ENCODE data around the gene ST3GAL3.

ST3GAL3 gene

GRCh38 chr1:43822040-43822690 is 114.8 kb downstream of the ST3GAL3 start:
- Histone ChIP-seq H2BK120ac (ENCODE audit: low read depth, low read length) (no peak overlapping the region), H2AFZ (ENCODE audit: low read length) (no peak overlapping the region), H3K23ac (ENCODE audit: low read depth, low read length, poor library complexity) (no peak overlapping the region), H2BK12ac (ENCODE audit: low read length) (no peak overlapping the region), H4K91ac (ENCODE audit: low read depth, low read length, poor library complexity) (no peak overlapping the region), H2AK5ac (ENCODE audit: low read depth, low read length) (no peak overlapping the region), H3K4me3 (ENCODE audit: low read length in 2 of 2) (no peak overlapping the region), H2BK15ac (ENCODE audit: low read length) (no peak overlapping the region), H3K4me2 (ENCODE audit: insufficient read depth, low read length, poor library complexity, severe bottlenecking) (no peak overlapping the region), H3K27me3 (ENCODE audit: control insufficient read depth in 3 of 3, insufficient read depth in 3 of 3, low read depth in 1 of 3, low read length in 3 of 3) (no peaks in the 10 kb centered on the region), H3K18ac (ENCODE audit: low read length) (no peak overlapping the region), H4K8ac (ENCODE audit: low read depth, low read length) (no peak overlapping the region), H3K79me1 (ENCODE audit: low read depth, low read length) (no peaks in the 10 kb centered on the region), H3K9me3 (replicated peaks in 1 of 2; ENCODE audit: control insufficient read depth in 2 of 2, insufficient read depth in 1 of 2, low read depth in 1 of 2, low read length in 2 of 2) (peaks cover 2 to 23% of the 10 kb centered on the region in 2 donors), H3K4me1 (ENCODE audit: control insufficient read depth in 2 of 2, insufficient read depth in 1 of 2, low read depth in 1 of 2, low read length in 2 of 2) (no peaks in the 10 kb centered on the region), H2BK5ac (ENCODE audit: low read length) (no peak overlapping the region), H3K4ac (ENCODE audit: low read length) (no peak overlapping the region), H3K36me3 (replicated peaks in 1 of 2; ENCODE audit: control insufficient read depth in 2 of 2, insufficient read depth in 2 of 2, low read length in 2 of 2) (peaks cover 0 to 43% of the 10 kb centered on the region in 2 donors), H3K27ac (replicated peaks; ENCODE audit: low read length) (no peak overlapping the region), H3K9ac (ENCODE audit: low read depth, low read length, poor library complexity) (no peak overlapping the region), H3K14ac (ENCODE audit: low read length) (no peak overlapping the region)
- no CpG with 5 or more reads among the region's 3 CpGs for WGBS, 2 donors (ENCODE audit: extremely low coverage in 2 of 2, insufficient read length in 2 of 2, insufficient replicate concordance in 1 of 2)
- no peak for DNase-seq (ENCODE audit: low spot score)

GRCh38 chr1:43824795-43825194 is 117.5 kb downstream of the ST3GAL3 start:
- Histone ChIP-seq H2BK120ac (ENCODE audit: low read depth, low read length) (no peak overlapping the region), H3K27me3 (ENCODE audit: control insufficient read depth in 3 of 3, insufficient read depth in 3 of 3, low read depth in 1 of 3, low read length in 3 of 3) (no peaks in the 10 kb centered on the region), H3K27ac (replicated peaks; ENCODE audit: low read length) (no peak overlapping the region), H3K23ac (ENCODE audit: low read depth, low read length, poor library complexity) (no peak overlapping the region), H3K9me3 (replicated peaks in 1 of 2; ENCODE audit: control insufficient read depth in 2 of 2, insufficient read depth in 1 of 2, low read depth in 1 of 2, low read length in 2 of 2) (peaks cover 0 to 2% of the 10 kb centered on the region in 2 donors), H3K14ac (ENCODE audit: low read length) (no peak overlapping the region), H4K8ac (ENCODE audit: low read depth, low read length) (no peak overlapping the region), H3K36me3 (replicated peaks in 1 of 2; ENCODE audit: control insufficient read depth in 2 of 2, insufficient read depth in 2 of 2, low read length in 2 of 2) (peaks cover 0 to 38% of the 10 kb centered on the region in 2 donors), H3K4ac (ENCODE audit: low read length) (no peak overlapping the region), H3K18ac (ENCODE audit: low read length) (no peak overlapping the region), H4K91ac (ENCODE audit: low read depth, low read length, poor library complexity) (no peak overlapping the region), H3K9ac (ENCODE audit: low read depth, low read length, poor library complexity) (no peak overlapping the region), H3K79me1 (ENCODE audit: low read depth, low read length) (no peaks in the 10 kb centered on the region), H2AFZ (ENCODE audit: low read length) (no peak overlapping the region), H3K4me3 (ENCODE audit: low read length in 2 of 2) (no peak overlapping the region), H3K4me2 (ENCODE audit: insufficient read depth, low read length, poor library complexity, severe bottlenecking) (no peak overlapping the region), H3K4me1 (ENCODE audit: control insufficient read depth in 2 of 2, insufficient read depth in 1 of 2, low read depth in 1 of 2, low read length in 2 of 2) (no peaks in the 10 kb centered on the region), H2AK5ac (ENCODE audit: low read depth, low read length) (no peak overlapping the region), H2BK12ac (ENCODE audit: low read length) (no peak overlapping the region), H2BK5ac (ENCODE audit: low read length) (no peak overlapping the region), H2BK15ac (ENCODE audit: low read length) (no peak overlapping the region)
- no CpG with 5 or more reads among the region's 1 CpG for WGBS, 2 donors (ENCODE audit: extremely low coverage in 2 of 2, insufficient read length in 2 of 2, insufficient replicate concordance in 1 of 2)
- DNase-seq (ENCODE audit: low spot score): no peak

GRCh38 chr1:43828574-43828973 is 121.2 kb downstream of the ST3GAL3 start:
- H2BK15ac ChIP-seq (ENCODE audit: low read length): no peak overlapping the region
- H3K36me3 ChIP-seq (replicated peaks in 1 of 2; ENCODE audit: control insufficient read depth in 2 of 2, insufficient read depth in 2 of 2, low read length in 2 of 2): peaks cover 0 to 29% of the 10 kb centered on the region in 2 donors
- no peak overlapping the region for H2BK5ac ChIP-seq (ENCODE audit: low read length)
- H2BK12ac ChIP-seq (ENCODE audit: low read length): no peak overlapping the region
- no peak overlapping the region for H4K8ac ChIP-seq (ENCODE audit: low read depth, low read length)
- H3K4me2 ChIP-seq (ENCODE audit: insufficient read depth, low read length, poor library complexity, severe bottlenecking): no peak overlapping the region
- no peak overlapping the region for H3K23ac ChIP-seq (ENCODE audit: low read depth, low read length, poor library complexity)
- H2AK5ac ChIP-seq (ENCODE audit: low read depth, low read length): no peak overlapping the region
- H2AFZ ChIP-seq (ENCODE audit: low read length): no peak overlapping the region
- H3K4ac ChIP-seq (ENCODE audit: low read length): no peak overlapping the region
- H3K27ac ChIP-seq (replicated peaks; ENCODE audit: low read length): no peak overlapping the region
- no peaks in the 10 kb centered on the region for H3K27me3 ChIP-seq (ENCODE audit: control insufficient read depth in 3 of 3, insufficient read depth in 3 of 3, low read depth in 1 of 3, low read length in 3 of 3)
- no CpG with 5 or more reads among the region's 1 CpG for WGBS, 2 donors (ENCODE audit: extremely low coverage in 2 of 2, insufficient read length in 2 of 2, insufficient replicate concordance in 1 of 2)
- H3K9ac ChIP-seq (ENCODE audit: low read depth, low read length, poor library complexity): no peak overlapping the region
- H3K79me1 ChIP-seq (ENCODE audit: low read depth, low read length): no peaks in the 10 kb centered on the region
- no peaks in the 10 kb centered on the region for H3K9me3 ChIP-seq (replicated peaks in 1 of 2; ENCODE audit: control insufficient read depth in 2 of 2, insufficient read depth in 1 of 2, low read depth in 1 of 2, low read length in 2 of 2)
- H3K4me3 ChIP-seq (ENCODE audit: low read length in 2 of 2): no peak overlapping the region
- H3K14ac ChIP-seq (ENCODE audit: low read length): no peak overlapping the region
- no peaks in the 10 kb centered on the region for H3K4me1 ChIP-seq (ENCODE audit: control insufficient read depth in 2 of 2, insufficient read depth in 1 of 2, low read depth in 1 of 2, low read length in 2 of 2)
- no peak overlapping the region for H2BK120ac ChIP-seq (ENCODE audit: low read depth, low read length)
- DNase-seq (ENCODE audit: low spot score): no peak
- no peak overlapping the region for H4K91ac ChIP-seq (ENCODE audit: low read depth, low read length, poor library complexity)
- no peak overlapping the region for H3K18ac ChIP-seq (ENCODE audit: low read length)

GRCh38 chr1:43830802-43831201 is 123.5 kb downstream of the ST3GAL3 start:
- Histone ChIP-seq H2BK5ac (ENCODE audit: low read length) (no peak overlapping the region), H3K4ac (ENCODE audit: low read length) (no peak overlapping the region), H3K18ac (ENCODE audit: low read length) (no peak overlapping the region), H4K8ac (ENCODE audit: low read depth, low read length) (no peak overlapping the region), H2AK5ac (ENCODE audit: low read depth, low read length) (no peak overlapping the region), H3K4me3 (ENCODE audit: low read length in 2 of 2) (no peak overlapping the region), H2BK12ac (ENCODE audit: low read length) (no peak overlapping the region), H3K14ac (ENCODE audit: low read length) (no peak overlapping the region), H3K27ac (replicated peaks; ENCODE audit: low read length) (no peak overlapping the region), H3K36me3 (replicated peaks in 1 of 2; ENCODE audit: control insufficient read depth in 2 of 2, insufficient read depth in 2 of 2, low read length in 2 of 2) (peaks cover 4 to 24% of the 10 kb centered on the region in 2 donors), H3K23ac (ENCODE audit: low read depth, low read length, poor library complexity) (no peak overlapping the region), H3K4me2 (ENCODE audit: insufficient read depth, low read length, poor library complexity, severe bottlenecking) (no peak overlapping the region), H2BK120ac (ENCODE audit: low read depth, low read length) (no peak overlapping the region), H3K4me1 (ENCODE audit: control insufficient read depth in 2 of 2, insufficient read depth in 1 of 2, low read depth in 1 of 2, low read length in 2 of 2) (peaks cover 0 to 1% of the 10 kb centered on the region in 2 donors), H3K27me3 (ENCODE audit: control insufficient read depth in 3 of 3, insufficient read depth in 3 of 3, low read depth in 1 of 3, low read length in 3 of 3) (no peaks in the 10 kb centered on the region), H3K79me1 (ENCODE audit: low read depth, low read length) (no peaks in the 10 kb centered on the region), H4K91ac (ENCODE audit: low read depth, low read length, poor library complexity) (no peak overlapping the region), H3K9me3 (replicated peaks in 1 of 2; ENCODE audit: control insufficient read depth in 2 of 2, insufficient read depth in 1 of 2, low read depth in 1 of 2, low read length in 2 of 2) (no peaks in the 10 kb centered on the region), H2AFZ (ENCODE audit: low read length) (no peak overlapping the region), H3K9ac (ENCODE audit: low read depth, low read length, poor library complexity) (no peak overlapping the region), H2BK15ac (ENCODE audit: low read length) (no peak overlapping the region)
- no peak for DNase-seq (ENCODE audit: low spot score)
